Esophagus muscularis mucosa (tissue), 4 donors: ENCODE measurements around the gene MAGI2. TPM values are rescaled to one million over a fixed set of nuclear protein-coding genes. Genes with fewer than 3 reads are reported as not detected.

Experiments used
- DNase-seq: peaks from one replicate; pipeline ENCODE4 v3.0.0-alpha.2; 2017; ENCODE audit errors: extremely low spot score
- H3K27ac ChIP-seq, 4 donors: fragments of 200-600 bp; sonication (generic); replicated peaks in 1 of 4; 1 replicate in 3 of 4; 2 replicates in 1 of 4; pipeline ENCODE4 v1.5.1; 2016 to 2019; ENCODE audit warnings: mild to moderate bottlenecking in 1 of 4
- H3K27me3 ChIP-seq, 4 donors: fragments of 200-600 bp; sonication (generic); one replicate each; pipeline versions ENCODE4 v1.5.1 to v1.6.0; 2016 to 2019
- H3K36me3 ChIP-seq, 4 donors: fragments of 200-600 bp; sonication (generic); one replicate each; pipeline ENCODE4 v1.5.1; 2016 to 2019
- H3K4me1 ChIP-seq, 4 donors: fragments of 200-600 bp; sonication (generic); one replicate each; pipeline ENCODE4 v1.5.1; 2016 to 2019
- H3K4me3 ChIP-seq, 4 donors: fragments of 200-600 bp; sonication (generic); 1 replicate in 2 of 4; 2 replicates in 2 of 4; pipeline ENCODE4 v1.5.1; 2016 to 2019; ENCODE audit warnings: mild to moderate bottlenecking in 4 of 4, moderate library complexity in 1 of 4
- H3K9me3 ChIP-seq, 4 donors: fragments of 200-600 bp; sonication (generic); 1 replicate in 3 of 4; 2 replicates in 1 of 4; pipeline ENCODE4 v1.5.1; 2016 to 2019
- EP300 ChIP-seq: sonication (generic); formaldehyde crosslinking; IDR thresholded peaks from one replicate; pipeline ENCODE4 v1.6.1; 2017; ENCODE audit warnings: antibody characterized with exemption
- POLR2A ChIP-seq: fragments of 450-650 bp; IDR thresholded peaks from one replicate; pipeline ENCODE4 v1.6.1; 2017; ENCODE audit warnings: antibody characterized with exemption, moderate library complexity, mild to moderate bottlenecking, low read depth
- POLR2AphosphoS5 ChIP-seq, 2 donors: sonication (generic); formaldehyde crosslinking; IDR thresholded peaks; one replicate each; pipeline ENCODE4 v1.6.1; 2017; ENCODE audit warnings: antibody characterized with exemption in 2 of 2
- WGBS: methylation state at CpG from one replicate; pipeline ENCODE4 v1.1.5; 2018; 5-methylcytosine and 5-hydroxymethylcytosine counted together
- intact Hi-C: fragments of 100-400 bp; cut with DNase I; formaldehyde crosslinking; loops from one replicate; pipeline ENCODE4 v1.15.1; 2023
- total RNA-seq, 4 donors: library from RNA; depleted of rRNA; stranded (reverse); fragments of >200 nt; gene quantifications; one replicate each; pipeline versions ENCODE4 v1.1.0 to v1.2.1, GENCODE V29; 2016
- TF ChIP-seq, protein P1 (sequence below), 3 experiments: fragments of 200-600 bp in 2 of 3; fragments of 450-650 bp in 1 of 3; sonication (generic) in 2 of 3; IDR thresholded peaks; one replicate each; pipeline ENCODE4 v1.5.1; 2017 to 2019; ENCODE audit warnings: antibody characterized with exemption in 3 of 3, mild to moderate bottlenecking in 2 of 3, moderate library complexity in 1 of 3

MAGI2 gene
- total RNA-seq, 4 donors from 2014 or later = 14.4 to 22.3 (median 21.2) TPM

GRCh38 chr7:78218051-78218450, 1235.4 kb downstream of the MAGI2 start:
- no peak for TF ChIP-seq POLR2AphosphoS5 (IDR thresholded peaks at IDR 0.05)
- no peak for TF ChIP-seq EP300
- no peak for TF ChIP-seq POLR2A
- TF ChIP-seq, protein P1, sequence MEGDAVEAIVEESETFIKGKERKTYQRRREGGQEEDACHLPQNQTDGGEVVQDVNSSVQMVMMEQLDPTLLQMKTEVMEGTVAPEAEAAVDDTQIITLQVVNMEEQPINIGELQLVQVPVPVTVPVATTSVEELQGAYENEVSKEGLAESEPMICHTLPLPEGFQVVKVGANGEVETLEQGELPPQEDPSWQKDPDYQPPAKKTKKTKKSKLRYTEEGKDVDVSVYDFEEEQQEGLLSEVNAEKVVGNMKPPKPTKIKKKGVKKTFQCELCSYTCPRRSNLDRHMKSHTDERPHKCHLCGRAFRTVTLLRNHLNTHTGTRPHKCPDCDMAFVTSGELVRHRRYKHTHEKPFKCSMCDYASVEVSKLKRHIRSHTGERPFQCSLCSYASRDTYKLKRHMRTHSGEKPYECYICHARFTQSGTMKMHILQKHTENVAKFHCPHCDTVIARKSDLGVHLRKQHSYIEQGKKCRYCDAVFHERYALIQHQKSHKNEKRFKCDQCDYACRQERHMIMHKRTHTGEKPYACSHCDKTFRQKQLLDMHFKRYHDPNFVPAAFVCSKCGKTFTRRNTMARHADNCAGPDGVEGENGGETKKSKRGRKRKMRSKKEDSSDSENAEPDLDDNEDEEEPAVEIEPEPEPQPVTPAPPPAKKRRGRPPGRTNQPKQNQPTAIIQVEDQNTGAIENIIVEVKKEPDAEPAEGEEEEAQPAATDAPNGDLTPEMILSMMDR (IDR thresholded peaks at IDR 0.05) = no peak
- Histone ChIP-seq H3K4me3 (no peak overlapping the region), H3K27ac (no peak overlapping the region), H3K9me3 (no peaks in the 10 kb centered on the region), H3K4me1 (no peaks in the 10 kb centered on the region), H3K27me3 (no peaks in the 10 kb centered on the region), H3K36me3 (no peaks in the 10 kb centered on the region)
- 79% methylated on average over 1 of the region's 1 CpG for WGBS
- no peak for DNase-seq
- intact Hi-C loops = loop anchor here (10.0 kb wide), 1 partner anchor 73 kb away; no protein-coding TSS in a partner anchor

GRCh38 chr7:78215199-78215598, 1238.3 kb downstream of the MAGI2 start:
- Histone ChIP-seq H3K4me1 (no peaks in the 10 kb centered on the region), H3K4me3 (no peak overlapping the region), H3K27ac (no peak overlapping the region), H3K9me3 (no peaks in the 10 kb centered on the region), H3K27me3 (no peaks in the 10 kb centered on the region), H3K36me3 (no peaks in the 10 kb centered on the region)
- no peak for DNase-seq
- intact Hi-C loops = loop anchor here (10.0 kb wide), 1 partner anchor 70 kb away; no protein-coding TSS in a partner anchor
- TF ChIP-seq POLR2AphosphoS5 (IDR thresholded peaks at IDR 0.05) (no peak), EP300 (no peak), POLR2A (no peak)
- TF ChIP-seq, protein P1 (IDR thresholded peaks at IDR 0.05) = no peak
- WGBS = 93% methylated on average over 3 of the region's 3 CpGs

DNA sequence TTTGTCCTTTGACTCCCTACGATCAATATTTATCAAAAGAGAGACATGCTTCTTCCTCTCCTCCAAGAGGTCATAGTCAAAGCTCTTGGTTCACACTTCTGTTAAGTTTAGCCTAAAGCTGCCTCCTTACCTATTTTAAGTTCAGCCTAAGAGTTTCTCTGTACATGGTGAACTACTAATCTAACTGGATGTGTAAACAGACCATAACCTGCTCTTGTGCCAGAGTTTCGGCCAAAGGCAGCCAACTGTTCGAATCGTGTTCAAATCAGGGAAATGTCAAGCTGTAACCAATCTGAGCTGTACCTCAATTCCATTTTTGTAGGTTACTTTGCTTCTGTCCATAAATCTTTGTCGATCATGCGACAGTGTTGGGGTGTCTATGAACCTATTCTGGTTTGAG, 1240.1 kb downstream of the MAGI2 start:
- Histone ChIP-seq H3K4me1 (no peaks in the 10 kb centered on the region), H3K9me3 (no peaks in the 10 kb centered on the region), H3K36me3 (no peaks in the 10 kb centered on the region), H3K27ac (no peak overlapping the region), H3K27me3 (no peaks in the 10 kb centered on the region), H3K4me3 (no peak overlapping the region)
- no peak for DNase-seq
- TF ChIP-seq, protein P1 (IDR thresholded peaks at IDR 0.05) = no peak
- 86% methylated on average over 6 of the region's 6 CpGs for WGBS
- intact Hi-C loops = loop anchor here (10.0 kb wide), 1 partner anchor 69 kb away; no protein-coding TSS in a partner anchor

- no peak overlapping the region for H3K27ac ChIP-seq
- no peak overlapping the region for H3K4me3 ChIP-seq
- TF ChIP-seq, protein P1 (IDR thresholded peaks at IDR 0.05) = no peak
- TF ChIP-seq EP300 (no peak), POLR2AphosphoS5 (IDR thresholded peaks at IDR 0.05) (no peak), POLR2A (no peak)
- DNase-seq = no peak
- intact Hi-C loops = loop anchor here (10.0 kb wide), 1 partner anchor 68 kb away; no protein-coding TSS in a partner anchor
- H3K4me1 ChIP-seq = no peaks in the 10 kb centered on the region
- no peaks in the 10 kb centered on the region for H3K27me3 ChIP-seq
- H3K9me3 ChIP-seq = no peaks in the 10 kb centered on the region
- 93% methylated on average over 3 of the region's 3 CpGs for WGBS
- H3K36me3 ChIP-seq = no peaks in the 10 kb centered on the region
These were observed 1240.9 kb downstream of the MAGI2 start for GRCh38 chr7:78212476-78213060.

DNA sequence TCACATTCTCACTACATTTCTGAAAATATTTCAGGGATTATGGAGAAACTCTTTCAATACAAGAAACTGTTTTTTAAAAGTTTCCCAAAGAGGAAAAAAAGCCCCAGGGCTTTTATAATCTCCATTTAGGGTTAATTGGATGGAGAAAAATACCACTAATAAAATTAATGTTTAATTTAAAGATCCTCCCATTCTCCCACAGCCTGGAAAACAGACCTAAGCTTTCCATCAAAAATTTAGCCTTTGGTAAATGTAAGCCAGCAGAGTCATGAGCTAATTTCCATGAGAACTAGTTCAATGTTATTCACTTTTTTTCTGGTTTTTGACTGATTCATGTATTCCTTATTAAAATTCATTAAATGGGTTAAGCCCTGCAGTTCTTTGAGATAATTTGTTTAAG, 1246.2 kb downstream of the MAGI2 start:
- TF ChIP-seq POLR2AphosphoS5 (IDR thresholded peaks at IDR 0.05) = no peak
- TF ChIP-seq, protein P1 (IDR thresholded peaks at IDR 0.05) = no peak
- no peak for TF ChIP-seq POLR2A
- no peak for TF ChIP-seq EP300
- no peaks in the 10 kb centered on the region for H3K27me3 ChIP-seq
- no peak overlapping the region for H3K27ac ChIP-seq
- DNase-seq = no peak
- intact Hi-C loops = no loop called here
- no peak overlapping the region for H3K4me3 ChIP-seq
- H3K9me3 ChIP-seq = no peaks in the 10 kb centered on the region
- H3K4me1 ChIP-seq = no peaks in the 10 kb centered on the region
- no peaks in the 10 kb centered on the region for H3K36me3 ChIP-seq
